Vagina (tissue), 2 donors: ENCODE measurements around the gene PTPRN2. TPM values are rescaled to one million over a fixed set of nuclear protein-coding genes. Genes with fewer than 3 reads are reported as not detected.

ENCODE experiments used
- DNase-seq, 2 donors: peaks; one replicate each; pipeline ENCODE4 v3.0.0-alpha.2; 2017; ENCODE audit errors: extremely low spot score in 2 of 2
- H3K27ac ChIP-seq: fragments of 200-600 bp; sonication (generic); one replicate; pipeline ENCODE4 v1.5.1; 2019
- H3K27me3 ChIP-seq: fragments of 200-600 bp; sonication (generic); one replicate; pipeline ENCODE4 v1.5.1; 2019
- H3K36me3 ChIP-seq, 2 donors: fragments of 200-600 bp; sonication (generic); one replicate each; pipeline ENCODE4 v1.5.1; 2017 to 2019
- H3K4me1 ChIP-seq: fragments of 200-600 bp; sonication (generic); one replicate; pipeline ENCODE4 v1.5.1; 2019
- H3K4me3 ChIP-seq, 2 donors: fragments of 200-600 bp; sonication (generic); 1 replicate in 1 of 2; 2 replicates in 1 of 2; pipeline ENCODE4 v1.5.1; 2016 to 2019
- H3K9me3 ChIP-seq: fragments of 200-600 bp; sonication (generic); one replicate; pipeline ENCODE4 v1.5.1; 2019
- CTCF ChIP-seq, 3 experiments: fragments of 450-650 bp in 2 of 3; fragments of 200-600 bp in 1 of 3; sonication (generic) in 1 of 3; IDR thresholded peaks; one replicate each; pipeline ENCODE4 v1.5.1; 2017 to 2019; ENCODE audit warnings: antibody characterized with exemption in 3 of 3, mild to moderate bottlenecking in 2 of 3, moderate library complexity in 2 of 3
- POLR2A ChIP-seq, 2 donors: fragments of 450-650 bp; IDR thresholded peaks; one replicate each; pipeline ENCODE4 v1.6.1; 2017; ENCODE audit warnings: antibody characterized with exemption in 2 of 2, mild to moderate bottlenecking in 2 of 2, moderate library complexity in 2 of 2
- POLR2AphosphoS5 ChIP-seq, 2 donors: sonication (generic); formaldehyde crosslinking; IDR thresholded peaks; one replicate each; pipeline ENCODE4 v1.9.0; 2017; ENCODE audit warnings: antibody characterized with exemption in 2 of 2, mild to moderate bottlenecking in 2 of 2, low read depth in 1 of 2; ENCODE audit not compliant: insufficient read depth in 1 of 2
- intact Hi-C: fragments of 100-400 bp; cut with DNase I; formaldehyde crosslinking; loops from one replicate; pipeline ENCODE4 v1.15.1; 2023
- total RNA-seq: library from RNA; depleted of rRNA; stranded (reverse); fragments of >200 nt; gene quantifications from one replicate; pipeline ENCODE4 v1.2.3, GENCODE V29; 2016

PTPRN2 gene
- total RNA-seq, 1 donor from 2014 or later, result 7.4 TPM

- Histone ChIP-seq H3K9me3 (no peaks in the 10 kb centered on the region), H3K36me3 (no peaks in the 10 kb centered on the region), H3K27ac (no peak overlapping the region), H3K4me3 (no peak overlapping the region), H3K4me1 (no peaks in the 10 kb centered on the region), H3K27me3 (no peaks in the 10 kb centered on the region)
- no peak for TF ChIP-seq POLR2A (IDR thresholded peaks at IDR 0.05)
- TF ChIP-seq POLR2AphosphoS5 (IDR thresholded peaks at IDR 0.05; ENCODE audit: insufficient read depth in 1 of 2, low read depth in 1 of 2), result no peak
- no peak for TF ChIP-seq CTCF (IDR thresholded peaks at IDR 0.05)
- no peak for DNase-seq
- intact Hi-C loops, result no loop called here
Observed at GRCh38 chr7:158125091-158125490, 462.5 kb downstream of the PTPRN2 start.

- Histone ChIP-seq H3K4me1 (no peaks in the 10 kb centered on the region), H3K27me3 (no peaks in the 10 kb centered on the region), H3K9me3 (no peaks in the 10 kb centered on the region), H3K27ac (no peak overlapping the region), H3K36me3 (no peaks in the 10 kb centered on the region), H3K4me3 (no peak overlapping the region)
- TF ChIP-seq POLR2A (IDR thresholded peaks at IDR 0.05) (no peak), POLR2AphosphoS5 (IDR thresholded peaks at IDR 0.05; ENCODE audit: insufficient read depth in 1 of 2, low read depth in 1 of 2) (no peak), CTCF (IDR thresholded peaks at IDR 0.05) (no peak)
- DNase-seq, result no peak
- intact Hi-C loops, result no loop called here
Observed at GRCh38 chr7:158124671-158125079, 462.9 kb downstream of the PTPRN2 start.

- no peak for DNase-seq
- no peaks in the 10 kb centered on the region for H3K27me3 ChIP-seq
- no peaks in the 10 kb centered on the region for H3K36me3 ChIP-seq
- H3K9me3 ChIP-seq, result no peaks in the 10 kb centered on the region
- intact Hi-C loops, result no loop called here
- H3K27ac ChIP-seq, result no peak overlapping the region
- no peak overlapping the region for H3K4me3 ChIP-seq
- no peaks in the 10 kb centered on the region for H3K4me1 ChIP-seq
- no peak for TF ChIP-seq POLR2A (IDR thresholded peaks at IDR 0.05)
- TF ChIP-seq POLR2AphosphoS5 (IDR thresholded peaks at IDR 0.05; ENCODE audit: insufficient read depth in 1 of 2, low read depth in 1 of 2), result no peak
- TF ChIP-seq CTCF (IDR thresholded peaks at IDR 0.05), result no peak
Observed at GRCh38 chr7:158123753-158124152, 463.9 kb downstream of the PTPRN2 start.

GRCh38 chr7:158123214-158123613 lies 464.4 kb downstream of the PTPRN2 start:
- Histone ChIP-seq H3K4me3 (no peak overlapping the region), H3K36me3 (no peaks in the 10 kb centered on the region), H3K27ac (no peak overlapping the region), H3K4me1 (no peaks in the 10 kb centered on the region), H3K27me3 (no peaks in the 10 kb centered on the region), H3K9me3 (no peaks in the 10 kb centered on the region)
- no peak for DNase-seq
- TF ChIP-seq CTCF (IDR thresholded peaks at IDR 0.05) (no peak), POLR2A (IDR thresholded peaks at IDR 0.05) (no peak), POLR2AphosphoS5 (IDR thresholded peaks at IDR 0.05; ENCODE audit: insufficient read depth in 1 of 2, low read depth in 1 of 2) (no peak)
- intact Hi-C loops, result no loop called here

- TF ChIP-seq CTCF (IDR thresholded peaks at IDR 0.05), result no peak
- TF ChIP-seq POLR2A (IDR thresholded peaks at IDR 0.05), result no peak
- TF ChIP-seq POLR2AphosphoS5 (IDR thresholded peaks at IDR 0.05; ENCODE audit: insufficient read depth in 1 of 2, low read depth in 1 of 2), result no peak
- Histone ChIP-seq H3K4me1 (no peaks in the 10 kb centered on the region), H3K27ac (no peak overlapping the region), H3K27me3 (no peaks in the 10 kb centered on the region), H3K9me3 (no peaks in the 10 kb centered on the region), H3K4me3 (no peak overlapping the region), H3K36me3 (no peaks in the 10 kb centered on the region)
- DNase-seq, result no peak
- intact Hi-C loops, result no loop called here
Observed at GRCh38 chr7:158121441-158122045, 466.1 kb downstream of the PTPRN2 start.
